Thoracic aorta (tissue), 2 donors: ENCODE results near the gene CRACR2A. TPM values are rescaled to one million over a fixed set of nuclear protein-coding genes. Genes with fewer than 3 reads are reported as not detected.

Experiments
- ATAC-seq: fragments of 150-250 bp; one replicate; pipeline ENCODE4 v1.8.0; 2017; ENCODE audit warnings: low read depth; ENCODE audit not compliant: insufficient number of reproducible peaks, low FRiP score
- DNase-seq: peaks from one replicate; pipeline ENCODE4 v3.0.0-alpha.2; 2020; ENCODE audit warnings: low spot score
- H3K27ac ChIP-seq, 2 donors: fragments of 200-600 bp; sonication (generic); 1 replicate in 1 of 2; 2 replicates in 1 of 2; pipeline ENCODE4 v1.5.1; 2016; ENCODE audit warnings: mild to moderate bottlenecking in 2 of 2, moderate library complexity in 2 of 2
- H3K27me3 ChIP-seq: fragments of 200-600 bp; sonication (generic); replicated peaks from 2 replicates; pipeline ENCODE4 v1.6.0; 2016; ENCODE audit warnings: mild to moderate bottlenecking; ENCODE audit not compliant: insufficient read depth
- H3K36me3 ChIP-seq: fragments of 200-600 bp; sonication (generic); one replicate; pipeline ENCODE4 v1.5.1; 2016
- H3K4me1 ChIP-seq, 2 donors: fragments of 200-600 bp; sonication (generic); 1 replicate in 1 of 2; 2 replicates in 1 of 2; pipeline versions ENCODE4 v1.5.1 to v1.6.0; 2016; ENCODE audit warnings: low read depth in 2 of 2, mild to moderate bottlenecking in 1 of 2; ENCODE audit not compliant: control insufficient read depth in 1 of 2
- H3K4me3 ChIP-seq: fragments of 200-600 bp; sonication (generic); 2 replicates; pipeline ENCODE4 v1.5.1; 2016; ENCODE audit warnings: mild to moderate bottlenecking
- H3K9me3 ChIP-seq: fragments of 200-600 bp; sonication (generic); 2 replicates; pipeline ENCODE4 v1.5.1; 2016
- CTCF ChIP-seq: fragments of 200-600 bp; sonication (generic); IDR thresholded peaks from one replicate; pipeline ENCODE4 v1.5.1; 2019; ENCODE audit warnings: antibody characterized with exemption
- total RNA-seq, 2 donors: library from RNA; depleted of rRNA; stranded (reverse); fragments of >200 nt; gene quantifications; one replicate each; pipeline versions ENCODE4 v1.1.0 to v1.2.3, GENCODE V29; 2016

The CRACR2A gene
- total RNA-seq, 2 donors from 2014 or later, result 2.2 to 2.7 TPM

- no peak for ATAC-seq
- DNase-seq, result no peak
- Histone ChIP-seq H3K27me3 (no peaks in the 10 kb centered on the region), H3K4me1 (peaks cover under 1 to 1% of the 10 kb centered on the region in 2 donors), H3K36me3 (no peaks in the 10 kb centered on the region), H3K27ac (no peak overlapping the region), H3K9me3 (no peaks in the 10 kb centered on the region), H3K4me3 (no peak overlapping the region)
- TF ChIP-seq CTCF, result no peak
Measured at GRCh38 chr12:3598896-3599860, 153.7 kb downstream of the CRACR2A start.

- Histone ChIP-seq H3K4me1 (no peaks in the 10 kb centered on the region), H3K27ac (no peak overlapping the region), H3K4me3 (no peak overlapping the region), H3K9me3 (no peaks in the 10 kb centered on the region), H3K36me3 (no peaks in the 10 kb centered on the region), H3K27me3 (no peaks in the 10 kb centered on the region)
- no peak for ATAC-seq
- DNase-seq, result no peak
- TF ChIP-seq CTCF, result no peak
Measured at GRCh38 chr12:3597526-3598210, 155.2 kb downstream of the CRACR2A start.

GRCh38 chr12:3596703-3597415 is 156.1 kb downstream of the CRACR2A start:
- no peaks in the 10 kb centered on the region for H3K9me3 ChIP-seq
- H3K4me1 ChIP-seq, result no peaks in the 10 kb centered on the region
- no peak overlapping the region for H3K27ac ChIP-seq
- H3K36me3 ChIP-seq, result no peaks in the 10 kb centered on the region
- H3K4me3 ChIP-seq, result no peak overlapping the region
- ATAC-seq (no peak), DNase-seq (no peak)
- no peaks in the 10 kb centered on the region for H3K27me3 ChIP-seq
- no peak for TF ChIP-seq CTCF

- no peak for TF ChIP-seq CTCF
- Histone ChIP-seq H3K27me3 (no peaks in the 10 kb centered on the region), H3K36me3 (no peaks in the 10 kb centered on the region), H3K4me1 (no peaks in the 10 kb centered on the region), H3K4me3 (no peak overlapping the region), H3K9me3 (no peaks in the 10 kb centered on the region), H3K27ac (no peak overlapping the region)
- DNase-seq, result no peak
- ATAC-seq, result no peak
Measured at GRCh38 chr12:3595721-3596120, 157.2 kb downstream of the CRACR2A start.

GRCh38 chr12:3594966-3595365 is 157.9 kb downstream of the CRACR2A start:
- Histone ChIP-seq H3K4me3 (no peak overlapping the region), H3K27me3 (no peaks in the 10 kb centered on the region), H3K36me3 (no peaks in the 10 kb centered on the region), H3K4me1 (no peaks in the 10 kb centered on the region), H3K9me3 (no peaks in the 10 kb centered on the region), H3K27ac (no peak overlapping the region)
- ATAC-seq, result no peak
- no peak for DNase-seq
- no peak for TF ChIP-seq CTCF
